HepG2 (cell line): ENCODE results near the gene HEPACAM2. TPM values are rescaled to one million over a fixed set of nuclear protein-coding genes. Genes with fewer than 3 reads are reported as not detected.

Source experiments
- CC2D1A ChIP-seq: sonication (generic); formaldehyde crosslinking; IDR thresholded peaks from 2 replicates; pipeline ENCODE4 v1.8.1; 2023; ENCODE audit warnings: mild to moderate bottlenecking, missing genetic modification reagents
- CEBPG ChIP-seq: IDR thresholded peaks from 2 replicates; pipeline ENCODE4 v1.6.1; 2016
- DPF2 ChIP-seq: sonication (generic); formaldehyde crosslinking; IDR thresholded peaks from 2 replicates; pipeline ENCODE4 v1.4.0; 2020; ENCODE audit warnings: mild to moderate bottlenecking, low read depth, missing genetic modification reagents, borderline replicate concordance
- FLYWCH1 ChIP-seq: sonication (generic); formaldehyde crosslinking; IDR thresholded peaks from 2 replicates; pipeline ENCODE4 v1.8.1; 2023; ENCODE audit warnings: mild to moderate bottlenecking, missing genetic modification reagents
- FOXA3 ChIP-seq: IDR thresholded peaks from 2 replicates; pipeline ENCODE4 v1.6.1; 2016; ENCODE audit warnings: missing genetic modification reagents, missing compliant biosample characterization
- GATA4 ChIP-seq: sonication (generic); IDR thresholded peaks from 2 replicates; pipeline ENCODE4 v1.6.1; 2016; ENCODE audit warnings: antibody characterized with exemption, low read depth, borderline replicate concordance
- GATAD2A ChIP-seq: IDR thresholded peaks from 2 replicates; pipeline ENCODE4 v1.6.1; 2016
- IRX3 ChIP-seq: sonication (generic); formaldehyde crosslinking; IDR thresholded peaks from 2 replicates; pipeline ENCODE4 v1.8.1; 2023; ENCODE audit warnings: mild to moderate bottlenecking, low read depth, missing genetic modification reagents, borderline replicate concordance
- NFKBIZ ChIP-seq: IDR thresholded peaks from 2 replicates; pipeline ENCODE4 v1.6.1; 2018; ENCODE audit warnings: missing genetic modification reagents, missing compliant biosample characterization
- PCBP1 ChIP-seq: fragments of 200-400 bp; formaldehyde crosslinking; IDR thresholded peaks from 2 replicates; pipeline ENCODE4 v1.6.1; 2017; ENCODE audit warnings: mild to moderate bottlenecking, low read depth, low read length, borderline replicate concordance
- POLR2A ChIP-seq, 2 experiments: IDR thresholded peaks; 2 replicates each; pipeline ENCODE4 v1.6.1; 2011; ENCODE audit warnings: low read depth in 2 of 2, low read length in 2 of 2, mild to moderate bottlenecking in 1 of 2, moderate library complexity in 1 of 2; ENCODE audit not compliant: insufficient read depth in 1 of 2
- POLR2AphosphoS5 ChIP-seq: IDR thresholded peaks from 2 replicates; pipeline ENCODE4 v1.6.1; 2012; ENCODE audit warnings: low read depth, low read length
- RFX3 ChIP-seq: IDR thresholded peaks from 2 replicates; pipeline ENCODE4 v1.6.1; 2016; ENCODE audit warnings: missing biosample characterization, missing genetic modification reagents
- RXRB ChIP-seq: IDR thresholded peaks from 2 replicates; pipeline ENCODE4 v1.6.1; 2016; ENCODE audit warnings: borderline replicate concordance, missing genetic modification reagents, missing compliant biosample characterization
- SMAD1 ChIP-seq: sonication (generic); formaldehyde crosslinking; IDR thresholded peaks from 2 replicates; pipeline ENCODE4 v1.4.0; 2020; ENCODE audit warnings: missing genetic modification reagents, low read depth, mild to moderate bottlenecking, borderline replicate concordance
- SMARCE1 ChIP-seq: fragments of 450-650 bp; IDR thresholded peaks from 2 replicates; pipeline ENCODE4 v1.6.1; 2017; ENCODE audit warnings: borderline replicate concordance
- TOE1 ChIP-seq: sonication (generic); formaldehyde crosslinking; IDR thresholded peaks from 2 replicates; pipeline ENCODE4 v1.4.0; 2020; ENCODE audit warnings: mild to moderate bottlenecking, missing genetic modification reagents
- TOPORS ChIP-seq: sonication (generic); formaldehyde crosslinking; IDR thresholded peaks from 2 replicates; pipeline ENCODE4 v1.8.0; 2023; ENCODE audit warnings: mild to moderate bottlenecking, missing genetic modification reagents
- U2AF2 ChIP-seq: fragments of 200-400 bp; formaldehyde crosslinking; IDR thresholded peaks from 2 replicates; pipeline ENCODE4 v1.6.1; 2017; ENCODE audit warnings: low read depth, mild to moderate bottlenecking, low read length
- ZBTB20 ChIP-seq: sonication (generic); formaldehyde crosslinking; IDR thresholded peaks from 2 replicates; pipeline ENCODE4 v1.8.1; 2023; ENCODE audit warnings: missing genetic modification reagents, low read depth, mild to moderate bottlenecking, borderline replicate concordance
- ZFP36L1 ChIP-seq: sonication (generic); formaldehyde crosslinking; IDR thresholded peaks from 2 replicates; pipeline ENCODE4 v1.8.0; 2022; ENCODE audit warnings: mild to moderate bottlenecking, missing genetic modification reagents, moderate library complexity
- ZNF205 ChIP-seq: IDR thresholded peaks from 2 replicates; pipeline ENCODE4 v1.6.1; 2018; ENCODE audit warnings: missing biosample characterization, missing genetic modification reagents
- ZNF260 ChIP-seq: sonication (generic); formaldehyde crosslinking; IDR thresholded peaks from 2 replicates; pipeline ENCODE4 v1.4.0; 2020; ENCODE audit warnings: missing genetic modification reagents, low read depth, mild to moderate bottlenecking, borderline replicate concordance
- ZNF280D ChIP-seq: sonication (generic); formaldehyde crosslinking; IDR thresholded peaks from 2 replicates; pipeline ENCODE4 v1.5.1; 2020; ENCODE audit warnings: mild to moderate bottlenecking, missing genetic modification reagents
- ZNF30 ChIP-seq: sonication (generic); formaldehyde crosslinking; IDR thresholded peaks from 2 replicates; pipeline ENCODE4 v1.5.0; 2020; ENCODE audit warnings: mild to moderate bottlenecking, missing genetic modification reagents
- ZNF362 ChIP-seq: sonication (generic); formaldehyde crosslinking; IDR thresholded peaks from 2 replicates; pipeline ENCODE4 v1.4.0; 2020; ENCODE audit warnings: missing genetic modification reagents, mild to moderate bottlenecking, borderline replicate concordance
- ZNF564 ChIP-seq: sonication (generic); formaldehyde crosslinking; IDR thresholded peaks from 2 replicates; pipeline ENCODE4 v1.8.1; 2023; ENCODE audit warnings: mild to moderate bottlenecking, missing genetic modification reagents
- ZNF713 ChIP-seq: sonication (generic); formaldehyde crosslinking; IDR thresholded peaks from 2 replicates; pipeline ENCODE4 v1.4.0; 2020; ENCODE audit warnings: mild to moderate bottlenecking, missing genetic modification reagents
- ZNF747 ChIP-seq: sonication (generic); formaldehyde crosslinking; IDR thresholded peaks from 2 replicates; pipeline ENCODE4 v1.8.1; 2023; ENCODE audit warnings: missing genetic modification reagents, mild to moderate bottlenecking, borderline replicate concordance
- polyA plus RNA-seq, 8 experiments: library from polyadenylated mRNA; depleted of rRNA in 3 of 8; stranded (reverse) in 7 of 8; unstranded in 1 of 8; fragments of >200 nt; fragmentation: Illumina TruSeq in 4 of 8; extraction: Trizol in 4 of 8; gene quantifications; 2 replicates each; pipeline versions ENCODE4 v1.2.1 to v1.2.3, GENCODE V29; 2011 to 2016; ENCODE audit warnings: low read depth in 4 of 8, missing spikeins in 1 of 8, mixed read lengths in 1 of 8; ENCODE audit not compliant: insufficient read depth in 1 of 8
- total RNA-seq, 5 experiments: library from RNA; depleted of rRNA; stranded (reverse); fragments of >200 nt; fragmentation: Illumina TruSeq; extraction: Trizol; gene quantifications; 2 replicates each; pipeline ENCODE4 v1.2.3, GENCODE V29; 2016; ENCODE audit warnings: low read depth in 1 of 5

The HEPACAM2 gene
- total and polyA plus RNA-seq, 2 of the 13 experiments (the other 11 are each of a cell fraction or from before 2014, with no cell fraction given) = not detected

DNA sequence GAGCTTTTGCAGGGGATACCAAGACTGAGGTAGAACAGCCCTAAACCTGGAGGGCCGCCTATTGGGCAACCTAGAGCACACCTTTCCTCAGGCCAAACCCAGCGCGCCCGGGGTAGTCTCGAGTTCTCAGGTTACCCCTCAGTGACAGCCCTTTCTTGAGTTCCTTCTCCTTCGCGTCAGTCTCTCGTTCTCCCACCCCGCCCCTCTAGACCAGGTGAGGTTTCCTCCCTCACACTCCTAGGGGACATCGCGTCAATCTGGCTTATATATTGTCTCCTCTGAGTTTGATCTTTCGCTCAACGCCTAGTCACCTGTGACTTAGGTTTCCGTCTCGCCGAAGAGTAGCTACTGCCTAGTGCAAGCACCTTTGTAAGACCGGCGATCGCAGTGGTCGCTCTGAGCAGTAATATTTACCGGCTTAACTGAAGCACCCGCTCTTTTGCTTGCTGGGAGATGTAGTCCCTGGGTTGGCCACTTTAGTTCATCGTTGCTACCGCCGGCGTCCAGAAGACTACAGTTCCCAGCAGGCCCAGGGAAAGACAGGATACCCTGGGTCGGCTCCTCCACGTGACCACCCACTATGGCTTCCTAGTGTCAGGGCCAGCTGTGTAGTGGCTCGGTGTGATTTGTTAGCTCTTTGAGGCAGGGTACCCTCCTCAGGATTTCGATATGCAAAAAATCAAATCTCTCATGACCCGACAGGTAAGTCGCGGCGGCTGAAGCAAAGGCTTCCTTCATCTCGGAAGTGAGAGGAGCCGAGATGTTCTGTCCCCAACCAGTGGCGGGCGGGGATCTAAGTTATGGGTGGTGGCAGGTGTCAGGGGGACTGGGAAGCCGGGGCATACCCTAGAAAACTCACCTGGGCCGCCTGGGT is 5.8 kb upstream of the HEPACAM2 start, which contains the start of gene VPS50 (continued):
- TF ChIP-seq ZNF205 (CRISPR knock-in tag) (no peak), ZNF280D (no peak), ZNF260 (no peak), FLYWCH1 (CRISPR knock-in tag) (no peak), NFKBIZ (CRISPR knock-in tag) (no peak), GATAD2A (CRISPR knock-in tag) (peak; percentile 47; the same call in 1 of the 2 replicates), RFX3 (no peak), ZNF564 (no peak), RXRB (peak; percentile 13; the same call in 1 of the 2 replicates), SMAD1 (CRISPR knock-in tag) (peak; percentile 33; the same call in 1 of the 2 replicates), CC2D1A (CRISPR knock-in tag) (no peak), ZFP36L1 (CRISPR knock-in tag) (no peak), TOPORS (CRISPR knock-in tag) (no peak), POLR2A (IDR thresholded peaks at IDR 0.05; ENCODE audit: insufficient read depth in 1 of 2, low read depth in 2 of 2, low read length in 2 of 2) (peak; percentile 68 to 81), ZNF30 (no peak), ZNF713 (CRISPR knock-in tag) (no peak), SMARCE1 (no peak), U2AF2 (0 out of 2 replicates have a peak, but pooled peaks have one; percentile 63), POLR2AphosphoS5 (peak; percentile 87), PCBP1 (0 out of 2 replicates have a peak, but pooled peaks have one; percentile 26), ZNF362 (CRISPR knock-in tag) (no peak), TOE1 (no peak), ZBTB20 (no peak; the same call in 1 of the 2 replicates), IRX3 (no peak), ZNF747 (CRISPR knock-in tag) (0 out of 2 replicates have a peak, but pooled peaks have one; percentile 39), DPF2 (no peak), CEBPG (CRISPR knock-in tag) (peak; percentile 5; the same call in 1 of the 2 replicates), FOXA3 (CRISPR knock-in tag) (no peak), GATA4 (0 out of 2 replicates have a peak, but pooled peaks have one; percentile 31)
